Putamen (tissue), 1 donor: ENCODE data around the gene NEURL4.
"Not testable (repeated sequence)": the region's sequence is repeated elsewhere in the genome, so short reads cannot be mapped to it uniquely, and the experiment has no call there.

ENCODE experiments used
- DNase-seq: peaks from one replicate; pipeline ENCODE4 v3.0.0-alpha.2; 2016; ENCODE audit warnings: low spot score

The NEURL4 gene

GRCh38 chr17:7347630-7348477, 18.7 kb upstream of the NEURL4 start:
- no peak for DNase-seq

DNA sequence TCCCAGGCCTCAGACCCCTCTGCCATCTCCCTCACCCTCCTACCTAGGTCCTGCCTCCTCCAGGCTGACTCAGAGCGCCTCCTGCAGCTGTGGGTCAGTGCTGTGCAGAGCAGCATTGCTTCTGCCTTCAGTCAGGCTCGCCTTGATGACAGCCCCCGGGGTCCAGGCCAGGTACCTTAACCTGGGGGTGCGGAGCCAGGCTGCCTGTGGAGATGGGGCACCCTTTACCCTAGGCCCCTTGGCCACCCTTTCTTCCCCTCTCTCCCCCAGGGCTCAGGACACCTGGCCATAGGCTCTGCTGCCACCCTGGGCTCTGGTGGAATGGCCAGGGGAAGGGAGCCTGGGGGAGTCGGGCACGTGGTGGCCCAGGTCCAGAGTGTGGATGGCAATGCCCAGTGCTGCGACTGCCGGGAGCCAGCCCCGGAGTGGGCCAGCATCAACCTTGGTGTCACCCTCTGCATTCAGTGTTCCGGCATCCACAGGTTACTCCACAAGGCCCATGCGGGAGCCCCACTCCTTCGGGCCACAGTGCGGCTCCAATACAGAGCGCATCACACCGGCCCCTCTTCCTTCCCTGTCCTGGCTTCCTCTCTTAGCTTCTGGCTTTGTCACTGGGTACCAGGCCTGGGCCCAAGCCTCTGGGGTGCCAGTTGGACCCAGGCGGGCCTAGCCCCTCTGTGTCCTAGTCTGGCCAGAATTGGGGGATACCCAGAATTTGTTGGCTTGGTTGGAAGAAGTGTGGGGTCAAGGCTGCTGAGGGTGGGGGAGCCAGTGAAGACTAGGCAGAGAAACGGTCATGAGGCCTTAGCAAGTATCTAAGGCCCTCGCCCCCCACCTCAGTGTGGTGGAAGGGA, 17.9 kb upstream of the NEURL4 start:
- no peak for DNase-seq

DNA sequence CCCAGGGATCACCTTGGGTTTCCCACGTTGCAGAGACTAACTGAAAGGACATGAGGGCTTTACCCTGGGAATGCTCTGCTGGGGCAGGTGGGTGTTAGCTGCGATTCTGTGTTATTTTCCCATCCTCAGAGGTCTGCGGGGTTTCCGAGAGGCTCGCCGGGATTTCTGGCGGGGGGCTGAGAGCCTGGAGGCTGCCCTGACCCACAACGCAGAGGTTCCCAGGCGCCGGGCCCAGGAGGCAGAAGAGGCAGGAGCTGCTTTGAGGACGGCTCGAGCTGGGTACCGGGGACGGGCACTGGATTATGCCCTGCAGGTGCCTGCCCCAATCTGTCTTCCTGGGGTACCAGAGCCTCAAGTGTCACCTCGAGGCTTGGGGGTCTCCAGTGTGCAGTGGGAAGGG, 14.1 kb upstream of the NEURL4 start:
- no peak for DNase-seq

DNA sequence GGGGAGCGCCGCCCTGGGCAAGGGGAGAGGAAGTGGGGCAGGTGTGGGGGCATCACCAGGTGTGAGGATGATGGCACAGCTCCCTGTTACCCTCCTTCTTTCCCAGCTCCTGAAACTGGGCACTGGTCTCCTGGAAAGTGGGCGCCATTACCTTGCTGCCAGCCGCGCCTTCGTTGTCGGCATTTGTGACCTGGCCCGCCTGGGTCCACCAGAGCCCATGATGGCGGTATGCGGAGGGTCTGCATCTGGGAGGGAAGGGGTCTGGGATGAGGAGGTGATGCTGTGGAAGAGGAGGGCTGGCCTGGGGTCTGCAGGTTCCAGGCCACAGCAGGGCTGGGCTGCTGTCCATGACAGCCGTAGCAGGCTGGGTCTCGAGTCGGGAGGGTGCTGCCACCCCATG, 12.7 kb upstream of the NEURL4 start:
- no peak for DNase-seq

DNA sequence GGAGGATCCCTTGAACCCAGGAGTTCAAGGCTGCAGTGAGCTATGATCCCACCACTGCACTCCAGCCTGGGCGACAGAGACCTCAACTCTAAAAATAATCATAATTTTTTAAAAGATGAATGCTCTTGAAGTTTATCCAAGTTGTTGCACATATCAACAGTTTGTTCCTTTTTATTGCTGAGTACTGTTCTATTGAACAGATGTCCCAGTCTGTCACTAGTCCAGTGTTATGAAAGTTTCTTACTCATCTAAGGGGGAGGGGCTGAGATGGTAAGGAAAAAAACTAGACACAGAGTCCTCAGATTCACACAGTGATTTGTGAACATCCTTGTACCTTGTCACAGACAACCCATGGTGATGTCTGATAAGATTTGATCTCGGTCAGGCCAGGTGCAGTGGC, 11.0 kb upstream of the NEURL4 start:
- DNase-seq, result no peak

GRCh38 chr17:7337600-7337999, 8.5 kb upstream of the NEURL4 start:
- not testable (repeated sequence) for DNase-seq

DNA sequence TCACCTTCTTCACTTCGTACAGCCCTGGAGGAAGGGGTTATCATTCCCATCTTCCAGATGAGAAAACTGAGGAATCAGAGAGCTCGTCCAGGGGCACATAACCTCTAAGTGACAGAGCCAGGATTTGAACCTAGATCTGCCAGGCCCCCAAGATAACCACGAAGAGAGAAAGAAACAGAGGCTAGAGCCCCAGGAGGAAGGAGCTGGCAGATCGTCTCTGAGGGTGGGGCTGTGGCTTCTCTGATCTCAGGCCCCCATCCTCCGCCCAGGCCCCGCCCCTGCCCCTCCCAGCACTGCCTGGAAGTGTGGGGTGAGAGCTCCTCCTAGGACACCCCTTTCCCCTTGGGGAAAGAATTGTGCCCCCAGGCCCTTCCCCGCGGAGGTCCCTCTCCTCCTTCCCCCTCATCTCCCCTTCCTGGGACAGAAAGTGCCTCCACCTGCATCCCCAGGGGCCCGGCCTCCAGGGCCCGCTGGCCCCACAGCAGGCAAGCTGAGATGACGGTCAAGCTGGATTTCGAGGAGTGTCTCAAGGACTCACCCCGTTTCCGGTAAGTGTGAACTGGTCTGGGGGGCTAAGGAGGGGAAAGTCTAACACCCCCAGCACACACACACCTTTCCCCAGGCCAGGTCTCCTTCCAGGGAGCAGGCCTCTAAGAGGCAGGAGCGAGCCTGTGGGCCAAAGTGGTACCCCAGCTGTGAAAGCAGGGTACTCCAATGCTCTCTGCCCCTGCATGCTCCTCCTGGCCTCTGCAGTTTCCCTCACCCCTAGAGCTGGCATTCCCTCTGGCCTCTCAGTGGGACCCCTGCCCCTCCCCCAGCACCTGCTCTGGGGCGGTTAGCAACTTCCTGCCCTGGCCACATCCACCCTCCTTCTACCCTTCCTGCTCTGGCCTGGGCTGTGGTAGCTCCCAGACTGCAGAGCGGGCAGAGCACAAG, 7.4 kb upstream of the NEURL4 start, which contains the start of gene ACAP1:
Gene ACAP1, plus strand, starts transcription at position 290 of the 936 bp plus-strand sequence. Its CDS starts 206 bp downstream, at position 496.
- no peak for DNase-seq

- not testable (repeated sequence) for DNase-seq
Measured at GRCh38 chr17:7335765-7336164, 6.6 kb upstream of the NEURL4 start.

DNA sequence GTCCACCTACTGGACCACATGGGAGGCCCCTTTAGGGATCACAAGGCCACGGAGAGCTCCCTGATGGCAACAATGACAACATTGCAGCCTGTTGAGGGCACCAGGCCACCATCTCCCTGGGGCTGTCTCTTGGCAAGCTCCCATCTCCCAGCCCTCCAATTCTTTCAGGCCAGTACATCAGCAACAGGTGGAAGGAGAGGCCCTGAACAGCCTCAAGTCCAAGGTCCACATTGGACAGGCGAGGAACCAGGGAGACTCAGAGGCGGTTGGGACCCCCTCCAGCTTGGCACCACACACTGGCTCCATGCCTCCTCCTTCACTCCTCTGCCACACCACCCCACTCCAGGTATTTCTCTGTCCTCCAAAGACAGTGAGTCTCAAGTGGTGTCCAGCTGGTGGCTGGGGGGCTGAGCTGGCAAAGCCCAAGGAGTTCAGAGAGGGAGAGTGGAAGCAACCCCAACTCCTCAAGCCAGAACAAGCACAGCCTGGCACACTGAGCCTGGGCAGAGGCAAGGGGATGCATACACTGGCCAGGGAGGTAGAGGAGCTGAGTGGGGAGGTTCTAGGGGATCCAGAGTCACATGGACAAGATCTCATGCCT, 5.9 kb upstream of the NEURL4 start:
- DNase-seq, result no peak

- DNase-seq, result not testable (repeated sequence)
Measured at GRCh38 chr17:7332600-7333069, 3.5 kb upstream of the NEURL4 start.

DNA sequence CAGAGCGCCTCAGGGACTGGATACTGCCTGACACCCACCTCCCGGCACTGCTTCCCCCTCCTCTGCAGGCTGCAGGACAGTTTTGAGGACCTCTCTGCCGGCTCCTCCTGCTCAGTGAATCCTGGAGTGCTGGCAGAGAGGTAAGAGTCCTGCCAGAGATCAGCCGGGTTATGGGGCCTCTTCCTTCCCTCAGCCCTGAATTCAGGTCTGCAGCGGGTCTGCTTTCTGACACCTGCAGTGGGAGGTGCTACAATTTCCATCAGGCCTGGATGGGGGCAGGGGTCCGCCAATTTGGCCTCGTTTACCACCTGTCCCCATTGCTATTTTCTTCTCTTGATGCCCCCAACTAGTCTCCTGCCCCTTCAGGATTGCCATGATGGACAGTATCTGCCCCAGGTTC, 3.0 kb upstream of the NEURL4 start:
- DNase-seq, result no peak

DNA sequence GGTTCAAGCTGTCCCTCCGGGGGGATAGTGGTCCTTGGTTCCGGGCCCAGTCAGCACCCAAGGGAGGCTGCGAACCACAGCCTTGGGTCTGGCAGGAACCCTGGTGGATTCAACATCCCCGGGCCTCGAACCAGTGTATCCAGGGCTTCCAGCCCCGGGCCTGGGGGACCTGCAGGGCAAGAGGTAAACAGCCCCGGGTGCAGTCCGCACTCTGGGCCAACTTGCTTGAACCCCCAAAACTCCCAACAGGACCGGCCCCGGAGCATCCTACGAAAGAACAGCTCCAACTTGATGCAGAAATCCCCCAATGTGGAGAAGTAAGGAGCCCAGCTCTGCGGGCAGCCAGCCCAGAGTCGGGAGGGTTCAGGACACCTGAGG, 1.5 kb upstream of the NEURL4 start:
- no peak for DNase-seq

DNA sequence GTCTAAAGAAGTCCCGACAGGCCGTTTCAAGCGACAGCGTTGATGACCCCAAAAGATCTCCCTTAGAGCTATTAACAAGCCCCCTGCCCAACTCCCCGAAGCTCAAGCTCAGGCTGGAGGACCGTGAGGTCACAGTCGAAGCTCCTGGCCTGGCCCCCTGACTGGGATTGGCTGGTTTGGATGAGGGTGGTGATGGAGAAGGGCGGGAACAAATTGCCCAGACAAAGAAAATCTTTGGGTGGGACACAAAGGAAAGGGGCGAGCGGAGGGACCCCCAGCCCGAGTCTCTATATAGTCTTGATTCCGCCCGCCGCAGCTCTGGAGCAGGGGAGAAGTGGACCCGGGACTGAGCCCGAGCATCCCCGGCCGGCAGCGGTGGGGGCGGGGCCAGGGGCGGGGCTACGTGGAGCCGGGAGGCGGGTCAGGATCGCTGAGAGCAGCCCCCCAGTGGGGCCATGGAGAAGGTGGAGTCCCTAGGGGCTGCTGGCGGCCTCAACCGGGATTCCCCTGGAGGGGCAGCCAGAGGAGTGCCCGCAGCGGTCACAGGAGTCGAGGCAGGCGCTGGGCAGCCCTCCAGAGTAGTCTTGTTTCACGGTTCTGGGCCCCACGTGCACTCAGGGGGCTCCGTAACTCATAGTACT, 982 bp upstream of the NEURL4 start:
- DNase-seq, result peak; percentile 86

- peak; percentile 98 for DNase-seq
Measured at GRCh38 chr17:7329374-7329996, 350 bp upstream of the NEURL4 start.

DNA sequence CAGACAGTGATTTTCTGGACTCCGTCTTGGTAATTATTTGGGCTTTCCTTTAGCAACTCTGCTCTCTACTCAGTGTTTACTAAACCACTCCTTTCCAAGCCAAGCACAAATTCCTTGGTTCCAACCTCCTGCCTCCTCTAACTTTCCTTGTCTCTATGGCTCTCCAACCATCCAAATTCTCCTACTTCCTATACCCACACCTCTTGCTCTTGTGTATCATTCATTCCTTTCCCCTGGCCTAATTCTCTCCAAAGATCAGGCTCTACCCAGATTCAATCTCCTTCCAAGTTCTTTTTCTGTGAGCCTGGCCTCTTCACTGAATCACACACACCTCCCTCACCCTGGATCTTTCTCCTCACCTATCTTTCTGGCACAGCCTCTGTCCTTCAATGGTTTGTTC, 1.1 kb downstream of the NEURL4 start:
- DNase-seq, result no peak

DNA sequence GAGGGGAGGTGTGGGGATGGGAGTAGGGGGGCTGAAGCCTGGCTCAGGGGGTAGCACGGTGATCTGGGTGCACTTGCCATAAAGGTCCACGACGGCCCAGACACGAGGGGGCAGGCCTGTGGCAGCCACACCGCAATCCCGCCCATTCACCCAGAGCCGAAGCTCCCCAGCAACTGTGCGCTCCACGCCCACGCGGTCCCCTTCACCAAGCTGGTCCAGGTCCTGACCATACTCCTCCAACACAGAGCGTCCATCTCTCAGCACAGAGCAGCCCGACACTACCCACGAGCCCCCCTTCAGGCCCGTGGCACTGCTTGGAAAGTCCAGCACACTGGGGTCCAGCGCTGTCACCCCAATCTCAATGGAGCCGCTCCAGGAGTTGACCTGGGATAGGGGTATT, 1.6 kb downstream of the NEURL4 start:
- no peak for DNase-seq

DNA sequence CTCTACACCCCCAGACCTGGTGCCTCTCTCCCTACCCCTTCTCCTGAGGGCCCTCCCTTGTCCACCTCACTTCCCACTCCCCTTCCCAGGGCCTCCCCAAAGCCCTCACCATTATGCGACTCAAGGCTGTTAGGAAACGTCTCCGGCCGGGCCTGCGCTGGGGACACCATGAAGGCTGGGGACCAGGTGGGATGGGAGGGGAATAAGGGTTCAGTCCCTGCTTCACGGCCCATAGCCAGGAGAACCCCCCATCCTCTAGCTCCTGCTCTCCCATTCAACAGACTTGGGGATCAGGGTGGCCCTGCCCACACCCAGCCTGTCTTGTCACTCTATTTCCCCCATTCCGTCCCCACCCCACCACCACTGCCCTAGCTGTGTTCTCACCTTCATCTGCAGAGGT, 2.1 kb downstream of the NEURL4 start:
- no peak for DNase-seq

GRCh38 chr17:7326186-7326585, 2.9 kb downstream of the NEURL4 start:
- no peak for DNase-seq

GRCh38 chr17:7325031-7325528, 4.1 kb downstream of the NEURL4 start:
- no peak for DNase-seq

DNA sequence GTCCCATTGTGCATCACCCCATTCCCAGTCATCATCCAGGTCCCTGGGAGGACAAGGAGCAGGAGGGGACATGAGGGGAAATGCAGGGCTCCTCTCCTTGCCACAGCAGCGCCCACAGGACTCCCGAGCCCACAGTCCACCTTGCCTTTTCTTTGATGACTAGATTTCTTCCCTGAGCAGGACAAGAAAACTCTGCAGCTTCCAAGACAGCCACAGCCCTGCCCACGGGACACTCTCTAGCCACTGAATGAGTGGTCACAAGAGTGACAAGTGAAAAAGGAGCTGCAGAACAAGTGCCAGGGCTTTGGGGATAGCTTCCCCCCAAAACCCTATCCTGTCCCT, 4.7 kb downstream of the NEURL4 start:
- no peak for DNase-seq
